GM19328 (cell line): Measurements from ENCODE around the gene TATDN3.
"Not testable (repeated sequence)": the region's sequence is repeated elsewhere in the genome, so short reads cannot be mapped to it uniquely, and the experiment has no call there.

Experiments
- ATAC-seq: cut with Tn5 transposase; IDR thresholded peaks from one replicate; pipeline ENCODE4 v1.9.1; 2021; ENCODE audit warnings: mild to moderate bottlenecking, moderate library complexity; ENCODE audit not compliant: unreplicated experiment

The TATDN3 gene

GRCh38 chr1:212791676-212792395 is at the start of gene TATDN3, which contains the start of gene NSL1:
TSS of gene TATDN3 (plus strand) at chr1:212791894. CDS start at chr1:212791922, 28 bp downstream.
TSS of gene NSL1 (minus strand) at chr1:212791777. CDS start at chr1:212791763, 14 bp downstream.
- peak; percentile 58 for ATAC-seq

GRCh38 chr1:212743901-212744475 is 47.7 kb upstream of the TATDN3 start:
- ATAC-seq, result no peak

- ATAC-seq, result no peak
These were observed 46.4 kb upstream of the TATDN3 start for GRCh38 chr1:212745303-212745702.

GRCh38 chr1:212746546-212746945 is 45.1 kb upstream of the TATDN3 start:
- ATAC-seq, result no peak

GRCh38 chr1:212749821-212750535 is 41.7 kb upstream of the TATDN3 start:
- ATAC-seq, result no peak

GRCh38 chr1:212752252-212752933 is 39.3 kb upstream of the TATDN3 start:
- no peak for ATAC-seq

- ATAC-seq, result no peak
These were observed 38.7 kb upstream of the TATDN3 start for GRCh38 chr1:212752934-212753497.

- no peak for ATAC-seq
These were observed 37.9 kb upstream of the TATDN3 start for GRCh38 chr1:212753749-212754148.

GRCh38 chr1:212754193-212754592 is 37.5 kb upstream of the TATDN3 start:
- no peak for ATAC-seq

GRCh38 chr1:212754680-212755079 is 37.0 kb upstream of the TATDN3 start:
- ATAC-seq, result no peak

- no peak for ATAC-seq
These were observed 32.0 kb upstream of the TATDN3 start for GRCh38 chr1:212759683-212760082.

- ATAC-seq, result no peak
These were observed 31.4 kb upstream of the TATDN3 start for GRCh38 chr1:212760126-212760823.

GRCh38 chr1:212762234-212762633 is 29.5 kb upstream of the TATDN3 start:
- ATAC-seq, result no peak

- no peak for ATAC-seq
These were observed 28.9 kb upstream of the TATDN3 start for GRCh38 chr1:212762839-212763238.

GRCh38 chr1:212764718-212765281 is 26.9 kb upstream of the TATDN3 start:
- ATAC-seq, result not testable (repeated sequence)

GRCh38 chr1:212766825-212767224 is 24.9 kb upstream of the TATDN3 start:
- not testable (repeated sequence) for ATAC-seq

GRCh38 chr1:212769459-212770167 is 22.1 kb upstream of the TATDN3 start:
- no peak for ATAC-seq

- no peak for ATAC-seq
These were observed 20.4 kb upstream of the TATDN3 start for GRCh38 chr1:212771341-212771740.

- ATAC-seq, result no peak
These were observed 18.7 kb upstream of the TATDN3 start for GRCh38 chr1:212773011-212773410.
